Peyer's patch (tissue), 4 donors: Measurements from ENCODE around the gene PTPN14. TPM values are rescaled to one million over a fixed set of nuclear protein-coding genes. Genes with fewer than 3 reads are reported as not detected.

Experiments used
- DNase-seq, 3 donors: peaks; one replicate each; pipeline ENCODE4 v3.0.0-alpha.2; 2017 to 2019
- H3K27ac ChIP-seq, 4 donors: fragments of 200-600 bp; sonication (generic); one replicate each; pipeline ENCODE4 v1.5.1; 2016 to 2019
- H3K27me3 ChIP-seq, 2 donors: fragments of 200-600 bp; sonication (generic); one replicate each; pipeline ENCODE4 v1.5.1; 2019
- H3K36me3 ChIP-seq, 3 donors: fragments of 200-600 bp; sonication (generic); one replicate each; pipeline ENCODE4 v1.5.1; 2016 to 2019
- H3K4me1 ChIP-seq, 4 donors: fragments of 200-600 bp; sonication (generic); one replicate each; pipeline ENCODE4 v1.5.1; 2016 to 2019
- H3K4me3 ChIP-seq, 4 donors: fragments of 200-600 bp; sonication (generic); 1 replicate in 3 of 4; 2 replicates in 1 of 4; pipeline ENCODE4 v1.5.1; 2016 to 2019; ENCODE audit warnings: mild to moderate bottlenecking in 1 of 4
- H3K9me3 ChIP-seq, 4 donors: fragments of 200-600 bp; sonication (generic); one replicate each; pipeline ENCODE4 v1.5.1; 2016 to 2019; ENCODE audit warnings: mild to moderate bottlenecking in 1 of 4
- POLR2A ChIP-seq, 2 donors: fragments of 450-650 bp; IDR thresholded peaks; one replicate each; pipeline ENCODE4 v1.5.1; 2017; ENCODE audit warnings: antibody characterized with exemption in 2 of 2, mild to moderate bottlenecking in 2 of 2, moderate library complexity in 2 of 2
- total RNA-seq, 4 donors: library from RNA; depleted of rRNA; stranded (reverse); fragments of >200 nt; gene quantifications; one replicate each; pipeline ENCODE4 v1.1.0, GENCODE V29; 2016
- TF ChIP-seq, protein P1 (sequence below), 6 experiments: fragments of 450-650 bp in 4 of 6; fragments of 200-600 bp in 2 of 6; sonication (generic) in 1 of 6; IDR thresholded peaks; one replicate each; pipeline ENCODE4 v1.5.1; 2017 to 2019; ENCODE audit warnings: antibody characterized with exemption in 6 of 6, mild to moderate bottlenecking in 3 of 6, moderate library complexity in 1 of 6

PTPN14 gene
- total RNA-seq, 4 donors from 2014 or later, result 1.9 to 6.6 (median 4.2) TPM

DNA sequence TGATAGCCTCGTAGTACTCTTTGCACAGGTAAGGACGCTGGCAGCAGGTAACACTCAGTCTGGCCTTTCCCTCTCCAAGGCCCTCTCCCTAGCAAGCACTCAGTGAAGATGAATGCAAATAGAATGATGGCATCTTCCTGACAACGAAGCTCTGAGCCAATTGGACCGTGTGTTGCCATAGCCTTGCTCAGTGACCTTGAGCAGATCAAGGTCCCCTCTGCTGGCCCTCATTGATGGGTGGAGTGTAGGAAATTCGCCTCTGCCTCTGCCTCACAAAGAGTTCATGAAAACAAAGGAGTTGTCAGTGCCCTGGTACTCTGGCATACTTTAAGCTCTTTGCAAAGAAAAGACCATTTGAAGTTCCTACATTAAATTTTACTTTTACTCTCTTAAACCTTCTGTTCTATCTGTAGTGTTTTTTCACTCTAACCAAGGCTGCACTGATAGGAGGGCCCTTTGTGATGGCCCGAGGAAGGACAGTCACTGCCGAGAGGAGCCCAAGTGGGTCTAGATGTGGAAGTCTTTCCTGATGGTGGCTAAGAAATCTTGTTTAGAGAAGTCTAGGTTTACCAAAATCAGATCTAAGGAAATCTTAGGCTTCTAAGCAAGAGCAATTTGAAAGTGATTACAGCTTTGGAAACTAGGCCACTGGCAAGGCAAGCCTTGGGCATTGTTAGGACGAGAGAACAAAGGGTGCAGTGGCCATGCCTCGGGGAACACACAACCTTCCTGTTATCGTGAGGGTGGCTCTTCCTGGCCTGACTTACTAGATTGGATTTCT lies 232.3 kb downstream of the PTPN14 start:
- H3K36me3 ChIP-seq, result peaks cover 0 to 13% (median 0%) of the 10 kb centered on the region in 3 donors
- H3K27ac ChIP-seq, result no peak overlapping the region
- H3K4me3 ChIP-seq, result no peak overlapping the region

DNA sequence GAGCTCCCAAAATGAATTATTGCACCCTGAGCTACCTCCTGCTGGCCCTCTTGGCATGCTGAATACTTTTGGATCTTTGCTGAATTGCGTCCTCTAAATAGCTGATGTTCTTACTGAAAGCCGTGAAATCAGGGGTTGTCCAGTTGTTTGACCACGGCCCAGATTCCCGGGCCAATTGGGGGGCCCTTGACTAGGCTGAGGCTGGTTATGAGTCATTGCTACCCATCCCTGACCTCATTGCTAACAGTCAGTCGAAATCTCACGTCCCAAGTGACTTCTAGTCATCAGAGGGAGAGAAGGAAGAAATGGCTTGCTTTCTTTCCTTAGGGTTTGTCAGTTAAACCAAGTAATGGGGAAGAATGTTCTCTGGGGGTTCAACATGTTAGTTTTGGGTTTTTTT lies 233.0 kb downstream of the PTPN14 start:
- Histone ChIP-seq H3K9me3 (no peaks in the 10 kb centered on the region), H3K4me3 (no peak overlapping the region), H3K4me1 (no peaks in the 10 kb centered on the region), H3K27me3 (no peaks in the 10 kb centered on the region), H3K27ac (no peak overlapping the region), H3K36me3 (peaks cover 0 to 13% (median 0%) of the 10 kb centered on the region in 3 donors)
- no peak for DNase-seq
- TF ChIP-seq, protein P1, sequence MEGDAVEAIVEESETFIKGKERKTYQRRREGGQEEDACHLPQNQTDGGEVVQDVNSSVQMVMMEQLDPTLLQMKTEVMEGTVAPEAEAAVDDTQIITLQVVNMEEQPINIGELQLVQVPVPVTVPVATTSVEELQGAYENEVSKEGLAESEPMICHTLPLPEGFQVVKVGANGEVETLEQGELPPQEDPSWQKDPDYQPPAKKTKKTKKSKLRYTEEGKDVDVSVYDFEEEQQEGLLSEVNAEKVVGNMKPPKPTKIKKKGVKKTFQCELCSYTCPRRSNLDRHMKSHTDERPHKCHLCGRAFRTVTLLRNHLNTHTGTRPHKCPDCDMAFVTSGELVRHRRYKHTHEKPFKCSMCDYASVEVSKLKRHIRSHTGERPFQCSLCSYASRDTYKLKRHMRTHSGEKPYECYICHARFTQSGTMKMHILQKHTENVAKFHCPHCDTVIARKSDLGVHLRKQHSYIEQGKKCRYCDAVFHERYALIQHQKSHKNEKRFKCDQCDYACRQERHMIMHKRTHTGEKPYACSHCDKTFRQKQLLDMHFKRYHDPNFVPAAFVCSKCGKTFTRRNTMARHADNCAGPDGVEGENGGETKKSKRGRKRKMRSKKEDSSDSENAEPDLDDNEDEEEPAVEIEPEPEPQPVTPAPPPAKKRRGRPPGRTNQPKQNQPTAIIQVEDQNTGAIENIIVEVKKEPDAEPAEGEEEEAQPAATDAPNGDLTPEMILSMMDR (IDR thresholded peaks at IDR 0.05), result no peak
- no peak for TF ChIP-seq POLR2A (IDR thresholded peaks at IDR 0.05)

More for the DNA sequence above, 232.3 kb downstream of the PTPN14 start:
- DNase-seq, result no peak
- H3K4me1 ChIP-seq, result no peaks in the 10 kb centered on the region
- H3K9me3 ChIP-seq, result no peaks in the 10 kb centered on the region
- H3K27me3 ChIP-seq, result no peaks in the 10 kb centered on the region
- TF ChIP-seq POLR2A (IDR thresholded peaks at IDR 0.05), result no peak
- TF ChIP-seq, protein P1 (IDR thresholded peaks at IDR 0.05), result no peak

DNA sequence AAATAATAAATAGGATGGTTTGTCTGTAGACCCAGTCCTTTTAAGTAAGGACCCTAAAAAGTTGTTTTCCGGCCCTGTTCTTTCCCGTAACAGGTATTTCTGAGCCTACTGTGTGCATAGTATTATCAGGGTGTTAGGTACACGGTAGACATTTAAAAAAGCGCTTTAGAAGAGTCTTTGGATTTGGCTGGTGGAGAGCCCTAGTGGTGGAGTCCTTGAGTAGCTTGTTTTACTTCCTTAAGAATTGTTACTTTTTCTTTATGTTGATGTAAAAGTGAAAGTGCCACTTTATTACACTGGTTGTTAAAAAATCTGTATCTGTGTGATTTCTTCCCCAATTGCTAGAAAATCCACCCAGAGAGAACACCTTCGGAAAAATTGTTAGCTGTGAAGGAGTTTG lies 233.7 kb downstream of the PTPN14 start:
- peaks cover 0 to 13% (median 0%) of the 10 kb centered on the region in 3 donors for H3K36me3 ChIP-seq
- H3K27ac ChIP-seq, result no peak overlapping the region
- no peaks in the 10 kb centered on the region for H3K9me3 ChIP-seq
- no peaks in the 10 kb centered on the region for H3K4me1 ChIP-seq
- H3K27me3 ChIP-seq, result no peaks in the 10 kb centered on the region
- no peak overlapping the region for H3K4me3 ChIP-seq
- TF ChIP-seq POLR2A (IDR thresholded peaks at IDR 0.05), result no peak
- TF ChIP-seq, protein P1 (IDR thresholded peaks at IDR 0.05), result no peak
- no peak for DNase-seq

DNA sequence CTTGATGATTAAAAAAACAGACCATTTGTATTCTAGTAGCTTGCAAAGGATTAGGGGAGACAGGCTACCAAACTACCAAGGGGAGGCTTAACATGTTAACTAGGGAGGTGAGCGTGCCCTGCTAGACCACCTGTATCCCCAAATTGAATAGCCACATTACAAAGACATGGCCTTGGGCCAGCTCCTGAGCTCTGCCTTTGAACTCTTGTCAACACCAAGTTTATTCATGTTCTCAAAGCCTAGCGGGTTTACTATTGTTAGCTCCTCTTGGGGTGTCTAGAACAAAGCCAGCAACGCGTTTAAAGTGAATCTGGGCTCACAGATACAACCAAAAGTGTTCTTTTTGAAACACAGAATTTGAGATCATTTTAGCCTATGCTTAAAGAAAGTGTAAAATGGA lies 234.1 kb downstream of the PTPN14 start:
- Histone ChIP-seq H3K4me1 (no peaks in the 10 kb centered on the region), H3K36me3 (peaks cover 0 to 13% (median 0%) of the 10 kb centered on the region in 3 donors), H3K9me3 (no peaks in the 10 kb centered on the region), H3K27ac (no peak overlapping the region), H3K4me3 (no peak overlapping the region), H3K27me3 (no peaks in the 10 kb centered on the region)
- TF ChIP-seq, protein P1 (IDR thresholded peaks at IDR 0.05), result no peak
- no peak for TF ChIP-seq POLR2A (IDR thresholded peaks at IDR 0.05)
- DNase-seq, result no peak

DNA sequence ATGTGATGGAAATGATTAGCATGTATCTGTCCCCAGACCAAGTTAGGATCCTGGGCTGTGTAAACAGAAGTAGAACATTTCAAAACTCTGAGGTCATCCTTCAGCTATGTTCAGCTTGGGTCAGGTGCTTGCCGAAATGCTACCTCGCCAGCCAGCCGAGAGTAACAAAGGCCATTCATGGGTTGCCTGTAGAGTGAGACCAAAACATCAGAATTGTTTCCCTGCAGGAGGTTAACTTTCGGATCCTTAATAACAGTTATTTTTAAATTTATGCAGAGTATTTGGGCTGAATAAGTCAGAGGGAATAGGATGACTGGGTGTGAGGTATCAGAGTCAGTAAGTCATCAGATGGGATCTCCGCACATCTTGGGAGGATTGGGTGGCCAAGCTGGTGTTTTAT lies 234.8 kb downstream of the PTPN14 start:
- no peak for DNase-seq
- Histone ChIP-seq H3K4me3 (no peak overlapping the region), H3K4me1 (no peaks in the 10 kb centered on the region), H3K9me3 (no peaks in the 10 kb centered on the region), H3K27me3 (no peaks in the 10 kb centered on the region), H3K27ac (no peak overlapping the region), H3K36me3 (peaks cover 0 to 13% (median 0%) of the 10 kb centered on the region in 3 donors)
- no peak for TF ChIP-seq POLR2A (IDR thresholded peaks at IDR 0.05)
- TF ChIP-seq, protein P1 (IDR thresholded peaks at IDR 0.05), result no peak
